HG02970 (cell line): ENCODE data around the gene RIPK4.
"Not testable (repeated sequence)": the region's sequence is repeated elsewhere in the genome, so short reads cannot be mapped to it uniquely, and the experiment has no call there.

ENCODE experiments used
- ATAC-seq: cut with Tn5 transposase; IDR thresholded peaks from one replicate; pipeline ENCODE4 v1.9.1; 2021; ENCODE audit warnings: mild to moderate bottlenecking, moderate library complexity, moderate number of reproducible peaks; ENCODE audit not compliant: unreplicated experiment, low FRiP score

The RIPK4 gene

GRCh38 chr21:41741253-41742072 lies 25.4 kb downstream of the RIPK4 start:
- ATAC-seq: no peak

- no peak for ATAC-seq
Observed at GRCh38 chr21:41740604-41741252, 26.1 kb downstream of the RIPK4 start.

- ATAC-seq: no peak
Observed at GRCh38 chr21:41739936-41740335, 26.9 kb downstream of the RIPK4 start.

GRCh38 chr21:41739011-41739410 lies 27.8 kb downstream of the RIPK4 start:
- ATAC-seq: no peak

GRCh38 chr21:41737651-41738324 lies 29.1 kb downstream of the RIPK4 start:
- ATAC-seq: no peak

DNA sequence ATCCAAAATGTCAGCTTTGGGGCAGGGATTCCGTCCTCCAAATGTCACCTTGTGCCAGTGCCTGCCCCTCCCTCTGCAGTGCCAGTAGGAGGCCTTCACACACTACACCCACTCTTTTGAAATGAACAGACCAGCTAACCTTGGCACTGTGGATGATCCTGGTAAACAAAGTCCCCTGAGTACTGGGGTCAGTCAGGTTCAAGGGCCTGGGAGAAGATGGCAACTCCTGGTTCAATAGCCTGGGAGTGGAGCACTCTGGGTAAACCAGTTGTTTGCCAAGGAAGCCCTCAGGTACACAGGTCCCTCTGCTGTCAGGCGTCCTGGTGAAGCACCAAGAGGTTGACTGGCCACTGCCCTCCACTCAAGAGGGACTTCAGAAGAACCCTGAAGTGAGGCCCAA lies 30.4 kb downstream of the RIPK4 start:
- ATAC-seq: no peak

DNA sequence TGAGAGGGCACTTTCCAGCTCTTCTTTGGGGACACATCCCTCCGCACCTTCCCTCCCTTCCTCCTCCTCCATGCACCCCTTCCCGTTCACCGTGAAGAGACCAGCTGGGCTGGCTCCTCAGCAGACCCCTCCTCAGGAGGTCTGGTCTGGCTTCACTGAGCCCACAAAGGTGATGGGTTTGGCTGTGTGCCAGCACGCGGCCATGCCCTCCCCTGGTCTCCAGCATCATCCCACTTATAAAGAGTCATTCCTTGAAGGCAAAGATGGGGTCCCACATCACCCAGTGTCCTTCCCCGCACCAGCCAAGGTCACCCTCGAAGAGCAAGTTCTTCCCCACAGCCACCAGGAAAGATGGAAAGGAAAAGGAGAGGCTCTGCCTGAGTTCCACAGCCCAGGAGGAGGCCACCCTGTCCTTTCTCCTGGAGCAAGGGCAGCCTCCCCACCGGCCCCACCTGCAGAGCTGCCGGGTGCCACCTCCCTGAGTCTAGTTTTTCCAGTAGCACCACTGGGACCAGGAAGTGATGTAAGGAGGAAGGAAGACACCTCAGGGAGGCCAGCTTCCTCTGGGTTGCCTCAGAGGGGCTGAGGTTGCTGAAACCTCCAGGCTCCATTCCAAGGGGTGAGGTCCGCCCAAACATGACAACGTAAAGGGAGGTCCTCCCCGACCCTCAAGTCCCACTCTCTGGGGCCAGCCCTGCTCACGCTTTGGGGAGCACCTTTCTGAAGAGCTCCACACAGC lies 32.7 kb downstream of the RIPK4 start:
- ATAC-seq: no peak

DNA sequence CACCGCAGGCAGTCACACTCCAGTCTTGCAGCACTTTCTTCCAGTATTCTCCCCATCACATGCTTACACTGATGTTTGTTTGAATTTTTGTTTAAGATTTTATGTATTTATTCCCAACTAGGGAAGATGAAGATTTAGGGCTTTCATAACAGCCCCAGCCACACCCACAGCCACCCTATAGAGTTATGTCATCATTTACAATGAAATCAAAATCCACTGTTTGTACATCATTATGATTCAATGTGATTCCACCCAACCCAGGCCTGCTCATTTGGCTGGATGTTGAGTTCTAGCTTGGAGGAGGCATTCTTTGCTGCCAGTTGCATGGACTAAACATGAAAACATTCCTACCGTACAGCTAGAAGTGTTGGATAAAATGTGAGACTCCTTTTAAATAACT lies 35.8 kb downstream of the RIPK4 start:
- ATAC-seq: no peak

DNA sequence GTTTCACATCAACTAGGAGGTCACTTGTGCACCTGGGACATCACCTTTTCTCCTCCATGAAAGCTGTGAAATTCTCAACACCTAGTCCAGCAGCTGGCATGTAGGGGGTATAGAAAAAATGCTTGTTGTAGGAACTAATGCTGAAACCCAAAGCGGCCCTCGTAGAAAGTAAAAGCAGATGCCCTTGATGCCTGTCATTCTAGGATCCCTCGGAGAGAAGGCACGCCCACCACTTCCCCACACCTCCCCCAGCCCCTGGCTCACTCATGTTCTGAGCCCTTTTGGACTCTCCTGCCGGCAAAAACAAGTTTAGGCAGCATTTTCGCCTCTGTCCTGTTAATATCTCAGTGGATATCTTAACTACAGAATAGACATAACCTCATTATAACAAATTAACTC lies 36.5 kb downstream of the RIPK4 start:
- ATAC-seq: no peak

GRCh38 chr21:41729701-41730366 lies 37.0 kb downstream of the RIPK4 start:
- no peak for ATAC-seq

DNA sequence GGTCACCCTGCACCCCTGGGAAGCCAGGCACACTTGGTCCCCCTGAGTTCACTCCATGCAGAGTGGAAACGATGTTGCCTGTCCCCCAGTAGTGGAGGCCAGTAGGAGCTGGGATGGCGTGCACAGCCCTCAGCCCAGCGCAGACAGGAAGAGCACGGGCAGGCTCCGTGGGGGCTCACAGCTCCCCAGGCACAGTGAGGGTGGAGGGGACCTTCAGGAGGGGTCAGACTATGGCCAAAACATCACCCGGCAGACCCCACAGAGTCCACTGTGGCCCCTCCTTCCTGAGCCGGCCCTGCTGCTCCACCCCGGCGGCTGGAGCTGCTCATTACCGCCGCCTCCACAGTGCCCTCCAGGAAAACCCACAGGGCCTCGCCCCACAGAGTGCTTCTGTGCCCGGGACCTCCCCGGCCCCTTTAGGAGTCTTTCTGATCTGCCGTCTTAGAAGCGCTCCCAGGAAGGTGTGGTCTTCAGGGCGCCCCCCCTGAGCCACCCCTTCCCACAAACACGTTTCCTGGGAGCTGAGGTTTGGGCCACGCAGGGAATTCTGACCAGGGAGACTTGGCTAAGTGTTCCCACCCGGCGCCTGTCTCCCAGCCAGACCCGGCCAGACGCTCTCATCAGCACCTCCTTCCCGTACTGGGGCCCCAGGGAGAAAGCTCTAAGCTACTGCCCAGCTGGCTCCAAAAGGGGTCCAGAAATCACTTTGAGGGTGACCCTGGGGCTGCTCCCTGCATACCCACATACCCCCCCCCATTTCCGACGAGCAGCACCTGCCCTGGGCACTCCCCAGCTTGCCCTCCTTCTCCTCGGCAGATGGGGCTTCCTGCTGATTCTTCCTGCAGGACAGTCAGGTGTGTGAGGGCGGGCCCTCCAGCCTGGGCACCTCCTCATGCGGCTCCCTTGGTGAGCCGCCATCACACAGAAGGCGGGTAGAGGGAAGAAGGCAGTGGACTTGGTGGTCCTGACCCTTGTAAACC lies 38.8 kb downstream of the RIPK4 start:
- ATAC-seq: no peak

- ATAC-seq: no peak
Observed at GRCh38 chr21:41726970-41727783, 39.7 kb downstream of the RIPK4 start.

GRCh38 chr21:41726630-41726969 lies 40.3 kb downstream of the RIPK4 start:
- ATAC-seq: no peak

- no peak for ATAC-seq
Observed at GRCh38 chr21:41726058-41726558, 40.7 kb downstream of the RIPK4 start.

- ATAC-seq: no peak
Observed at GRCh38 chr21:41725421-41726031, 41.3 kb downstream of the RIPK4 start.

- not testable (repeated sequence) for ATAC-seq
Observed at GRCh38 chr21:41723835-41724234, 43.0 kb downstream of the RIPK4 start.

DNA sequence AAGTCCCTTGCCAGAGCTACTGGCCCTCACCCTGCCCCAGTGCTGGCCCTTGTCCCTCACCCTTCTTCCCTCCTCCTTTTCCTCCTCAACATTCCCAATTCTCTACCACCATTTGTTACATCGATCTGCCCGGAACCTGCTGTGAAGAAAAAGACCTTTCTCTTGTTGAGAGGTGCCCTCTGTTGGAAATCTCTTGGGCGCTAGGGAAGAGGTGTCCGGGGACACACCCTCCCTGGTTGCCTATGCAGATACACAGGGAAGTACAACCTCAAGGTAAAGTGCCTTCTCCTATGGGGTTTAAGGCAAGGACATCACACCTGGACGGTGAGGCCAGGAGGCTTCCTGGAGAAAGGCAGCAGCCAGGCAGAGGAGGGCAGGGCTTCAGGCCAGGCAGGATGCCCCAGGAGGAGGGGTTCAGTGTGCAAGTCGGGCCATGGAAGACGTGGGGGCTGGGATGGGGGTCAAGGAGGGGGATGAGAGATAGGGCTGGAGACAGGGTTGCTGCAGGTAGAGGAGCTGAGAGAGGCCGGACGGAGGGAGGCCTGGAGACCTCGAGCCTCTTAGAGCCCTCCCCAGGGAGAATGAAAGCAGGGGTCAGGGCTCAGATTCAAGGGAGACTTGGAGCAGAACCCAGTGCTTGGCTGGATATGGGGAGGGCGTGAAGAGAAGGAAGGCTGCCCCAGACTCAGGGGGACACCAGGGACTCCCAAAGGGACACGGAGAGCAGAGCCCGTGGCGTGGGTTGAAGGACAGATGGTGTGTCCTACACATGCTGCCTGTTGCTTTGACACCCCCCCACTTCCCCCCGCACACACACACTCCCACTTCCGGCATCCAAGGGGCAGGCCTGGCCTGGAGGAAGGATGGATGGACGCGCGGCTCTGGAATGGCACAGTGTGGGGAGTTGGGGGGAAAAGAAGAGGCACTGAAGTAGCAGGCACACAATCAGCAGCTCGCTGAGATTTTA lies 44.5 kb downstream of the RIPK4 start:
- ATAC-seq: no peak
